Measurements from ENCODE around the gene KRTAP12-2.

Gene KRTAP12-2

GRCh38 chr21:44666401-44667320 is at the start of gene KRTAP12-2:
KRTAP12-2 (minus strand) TSS chr21:44666927; CDS start chr21:44666886, 41 bp downstream.
- peak; percentile 69 for DNase-seq

GRCh38 chr21:44714905-44715304 is 48.2 kb upstream of the KRTAP12-2 start:
- DNase-seq = no peak

- DNase-seq = no peak
These were observed 47.1 kb upstream of the KRTAP12-2 start for GRCh38 chr21:44713846-44714245.

GRCh38 chr21:44713130-44713529 is 46.4 kb upstream of the KRTAP12-2 start:
- DNase-seq = no peak

GRCh38 chr21:44712203-44713028 is 45.7 kb upstream of the KRTAP12-2 start:
- no peak for DNase-seq

GRCh38 chr21:44711327-44712202 is 44.8 kb upstream of the KRTAP12-2 start, which contains the start of gene TSPEAR:
TSPEAR (minus strand) TSS chr21:44711572; CDS start chr21:44711514, 58 bp downstream.
- DNase-seq = peak; percentile 85

- peak; percentile 86 for DNase-seq
These were observed 44.1 kb upstream of the KRTAP12-2 start for GRCh38 chr21:44710756-44711326.

GRCh38 chr21:44710294-44710665 is 43.6 kb upstream of the KRTAP12-2 start:
- peak; percentile 66 for DNase-seq

GRCh38 chr21:44709426-44710293 is 42.9 kb upstream of the KRTAP12-2 start:
- peak; percentile 92 for DNase-seq

GRCh38 chr21:44708866-44709425 is 42.2 kb upstream of the KRTAP12-2 start:
- DNase-seq = no peak

- peak; percentile 24 for DNase-seq
These were observed 41.6 kb upstream of the KRTAP12-2 start for GRCh38 chr21:44708213-44708865.

- DNase-seq = no peak
These were observed 40.2 kb upstream of the KRTAP12-2 start for GRCh38 chr21:44706706-44707581.

- DNase-seq = no peak
These were observed 39.4 kb upstream of the KRTAP12-2 start for GRCh38 chr21:44706026-44706705.

GRCh38 chr21:44704636-44705001 is 37.9 kb upstream of the KRTAP12-2 start:
- no peak for DNase-seq

- DNase-seq = no peak
These were observed 37.3 kb upstream of the KRTAP12-2 start for GRCh38 chr21:44703731-44704635.

- peak; percentile 96 for DNase-seq
These were observed 36.4 kb upstream of the KRTAP12-2 start for GRCh38 chr21:44702973-44703730.

All from NCI-H1092 treated with DMSO at 0.1 percent for 48 hours (cell line).